Memory B cell (primary cell): ENCODE data around the gene DRD5.
"Not testable (repeated sequence)": the region's sequence is repeated elsewhere in the genome, so short reads cannot be mapped to it uniquely, and the experiment has no call there.

Experiments
- ATAC-seq: fragments of 150-1000 bp; cut with Tn5 transposase; 2 replicates; pipeline ENCODE4 v1.10.0; 2021; ENCODE audit warnings: low read depth, mild to moderate bottlenecking, moderate library complexity
- DNase-seq, 2 donors: peaks; one replicate each; pipeline ENCODE4 v3.0.0; 2022; ENCODE audit warnings: low spot score in 2 of 2
- H3K27ac Mint-ChIP-seq: one replicate; pipeline ENCODE4 v1.8.0; 2022; ENCODE audit warnings: mild to moderate bottlenecking, moderate library complexity, mixed read lengths
- H3K27me3 Mint-ChIP-seq: one replicate; pipeline ENCODE4 v1.8.0; 2022; ENCODE audit warnings: mixed read lengths
- H3K36me3 Mint-ChIP-seq: one replicate; pipeline ENCODE4 v1.8.0; 2022; ENCODE audit warnings: mild to moderate bottlenecking, mixed read lengths
- H3K4me1 Mint-ChIP-seq: one replicate; pipeline ENCODE4 v1.8.0; 2022; ENCODE audit warnings: mixed read lengths
- H3K4me3 Mint-ChIP-seq: one replicate; pipeline ENCODE4 v1.8.0; 2022; ENCODE audit warnings: mild to moderate bottlenecking, moderate library complexity, mixed read lengths
- H3K9me3 Mint-ChIP-seq: one replicate; pipeline ENCODE4 v1.8.0; 2022; ENCODE audit warnings: mixed read lengths

DRD5 gene

DNA sequence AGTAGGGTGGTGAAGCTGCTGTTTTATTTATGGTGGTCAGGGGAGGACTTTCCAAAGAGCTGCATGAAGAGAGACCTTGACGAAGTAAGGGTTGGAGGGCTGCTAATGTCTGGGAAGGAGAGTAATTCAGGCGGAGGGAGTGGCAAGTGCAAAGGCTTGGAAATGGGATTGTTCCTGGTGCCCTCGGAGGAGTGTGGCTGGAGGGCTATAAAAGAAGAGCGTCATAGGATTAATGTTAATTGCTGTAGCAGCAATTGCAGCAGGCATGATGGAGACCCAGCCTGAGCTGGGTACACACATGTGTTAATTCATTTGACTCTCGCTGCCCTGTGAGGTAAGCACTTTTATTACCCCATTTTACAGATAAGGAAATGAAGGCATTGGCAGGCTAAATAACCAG, 4.5 kb downstream of the DRD5 start:
- H3K4me1 Mint-ChIP-seq, H3K9me3 Mint-ChIP-seq, H3K36me3 Mint-ChIP-seq, H3K27ac Mint-ChIP-seq, H3K4me3 Mint-ChIP-seq, DNase-seq, ATAC-seq: not testable (repeated sequence)
- H3K27me3 Mint-ChIP-seq, result peaks cover 16% of the 10 kb centered on the region

GRCh38 chr4:9792381-9792780, 10.9 kb downstream of the DRD5 start:
- Mint-ChIP-seq H3K27ac (no peak overlapping the region), H3K4me1 (no peaks in the 10 kb centered on the region), H3K27me3 (peaks cover 15% of the 10 kb centered on the region), H3K4me3 (no peak overlapping the region), H3K9me3 (no peaks in the 10 kb centered on the region), H3K36me3 (no peaks in the 10 kb centered on the region)
- DNase-seq, result no peak
- ATAC-seq, result no peak

DNA sequence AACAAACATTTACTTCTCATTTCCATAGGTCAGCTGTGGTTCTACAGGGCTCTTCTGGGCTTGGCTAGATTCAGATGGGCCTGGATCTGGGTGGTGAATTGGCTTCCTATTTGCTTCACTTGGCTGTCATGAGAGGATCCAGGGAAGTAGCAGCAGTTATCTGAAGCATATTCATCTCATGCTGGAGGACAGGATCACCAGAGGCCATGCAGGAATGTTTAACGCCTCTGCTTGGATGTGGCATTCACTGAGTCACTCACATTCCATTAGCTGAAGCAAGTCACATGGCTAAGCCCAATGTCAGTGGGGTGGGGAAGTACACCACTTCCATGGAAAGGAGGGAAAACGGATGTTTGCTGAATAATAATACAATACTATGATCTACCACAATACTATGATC, 15.2 kb downstream of the DRD5 start:
- not testable (repeated sequence) for H3K27ac Mint-ChIP-seq, H3K36me3 Mint-ChIP-seq, ATAC-seq, H3K4me3 Mint-ChIP-seq, H3K4me1 Mint-ChIP-seq, H3K9me3 Mint-ChIP-seq, DNase-seq
- peaks cover 10% of the 10 kb centered on the region for H3K27me3 Mint-ChIP-seq

DNA sequence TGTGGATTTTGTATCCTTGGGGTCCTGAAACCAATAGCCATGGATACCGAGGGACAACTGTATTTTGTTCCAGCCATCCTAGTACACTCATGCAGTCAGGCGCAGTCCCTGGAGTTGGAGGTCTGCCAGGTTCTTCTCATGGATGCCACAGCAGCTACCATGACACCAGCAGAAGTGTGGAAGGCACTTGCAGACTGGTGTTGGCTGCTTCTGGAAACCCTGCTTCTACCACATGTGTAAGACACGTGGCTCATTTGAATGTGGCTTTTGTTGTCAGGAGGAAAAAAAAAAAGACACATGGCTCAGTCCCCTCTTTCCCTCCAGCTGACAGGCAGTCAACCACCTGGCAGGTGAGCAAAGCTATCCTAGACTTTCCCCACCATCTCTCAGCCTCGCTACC, 19.4 kb downstream of the DRD5 start:
- Mint-ChIP-seq H3K9me3 (no peaks in the 10 kb centered on the region), H3K4me3 (no peak overlapping the region), H3K4me1 (no peaks in the 10 kb centered on the region), H3K27ac (no peak overlapping the region), H3K27me3 (peaks cover 16% of the 10 kb centered on the region), H3K36me3 (no peaks in the 10 kb centered on the region)
- no peak for DNase-seq
- no peak for ATAC-seq

GRCh38 chr4:9804918-9805317, 23.5 kb downstream of the DRD5 start:
- no peak for DNase-seq
- H3K27ac Mint-ChIP-seq, result no peak overlapping the region
- H3K9me3 Mint-ChIP-seq, result no peaks in the 10 kb centered on the region
- ATAC-seq, result no peak
- no peaks in the 10 kb centered on the region for H3K36me3 Mint-ChIP-seq
- H3K4me3 Mint-ChIP-seq, result no peak overlapping the region
- peaks cover 8% of the 10 kb centered on the region for H3K27me3 Mint-ChIP-seq
- H3K4me1 Mint-ChIP-seq, result no peaks in the 10 kb centered on the region

DNA sequence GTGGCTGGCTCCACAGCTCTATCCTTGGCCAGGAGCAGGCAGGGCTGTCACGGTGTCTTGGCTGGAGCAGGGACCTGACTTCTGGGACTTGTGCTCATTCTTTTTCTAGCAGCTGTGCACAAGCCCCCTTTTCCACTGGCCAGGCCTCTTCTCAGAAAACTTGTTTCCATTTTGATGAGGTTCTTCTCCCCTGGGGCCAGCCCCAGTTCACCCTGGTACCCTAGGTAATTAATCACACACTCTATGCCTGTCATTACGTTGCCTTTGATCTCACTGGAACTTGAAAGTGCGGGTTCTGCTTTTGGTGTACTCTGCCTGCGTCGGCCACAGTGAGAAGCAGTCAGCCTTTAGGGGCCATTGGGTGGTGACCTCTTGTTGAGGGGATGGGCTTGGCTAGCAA, 26.6 kb downstream of the DRD5 start:
- Mint-ChIP-seq H3K9me3 (no peaks in the 10 kb centered on the region), H3K27ac (no peak overlapping the region), H3K27me3 (peaks cover 9% of the 10 kb centered on the region), H3K4me3 (no peak overlapping the region), H3K36me3 (no peaks in the 10 kb centered on the region), H3K4me1 (no peaks in the 10 kb centered on the region)
- no peak for DNase-seq
- no peak for ATAC-seq

DNA sequence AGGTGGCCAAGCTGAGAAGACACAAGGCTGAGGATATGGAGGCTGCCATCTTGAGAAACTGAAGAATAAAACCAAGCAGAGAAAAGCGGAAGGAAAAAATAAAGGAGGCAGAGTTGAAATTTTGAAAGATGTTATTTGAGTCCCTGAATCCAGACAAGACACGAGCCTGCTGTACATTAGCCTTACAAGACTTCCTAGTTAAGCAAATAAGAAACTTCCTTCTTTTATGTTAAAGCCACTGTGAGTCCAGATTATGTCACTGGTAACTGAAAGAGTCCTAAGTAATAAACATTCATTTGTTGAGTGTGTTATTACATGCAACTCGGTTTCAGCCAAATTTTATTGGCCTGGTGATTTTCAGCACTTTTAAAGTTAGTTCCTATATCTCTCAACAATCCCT, 30.4 kb downstream of the DRD5 start:
- no peak overlapping the region for H3K27ac Mint-ChIP-seq
- peaks cover 8% of the 10 kb centered on the region for H3K27me3 Mint-ChIP-seq

GRCh38 chr4:9812501-9813340, 31.3 kb downstream of the DRD5 start:
- no peaks in the 10 kb centered on the region for H3K36me3 Mint-ChIP-seq
- H3K9me3 Mint-ChIP-seq, result no peaks in the 10 kb centered on the region
- H3K4me1 Mint-ChIP-seq, result no peaks in the 10 kb centered on the region
- peaks cover 10% of the 10 kb centered on the region for H3K27me3 Mint-ChIP-seq
- no peak for ATAC-seq
- no peak overlapping the region for H3K27ac Mint-ChIP-seq
- H3K4me3 Mint-ChIP-seq, result no peak overlapping the region
- DNase-seq, result no peak

More for the DNA sequence above, 30.4 kb downstream of the DRD5 start:
- H3K9me3 Mint-ChIP-seq, result no peaks in the 10 kb centered on the region
- no peaks in the 10 kb centered on the region for H3K4me1 Mint-ChIP-seq
- H3K36me3 Mint-ChIP-seq, result no peaks in the 10 kb centered on the region
- DNase-seq (no peak), ATAC-seq (no peak)
- no peak overlapping the region for H3K4me3 Mint-ChIP-seq

GRCh38 chr4:9816285-9816684, 34.9 kb downstream of the DRD5 start:
- Mint-ChIP-seq H3K36me3 (no peaks in the 10 kb centered on the region), H3K4me1 (no peaks in the 10 kb centered on the region), H3K27ac (no peak overlapping the region), H3K4me3 (no peak overlapping the region), H3K27me3 (peaks cover 8% of the 10 kb centered on the region), H3K9me3 (peaks cover 2% of the 10 kb centered on the region)
- ATAC-seq, result no peak
- no peak for DNase-seq

GRCh38 chr4:9820343-9820742, 38.9 kb downstream of the DRD5 start:
- H3K36me3 Mint-ChIP-seq, result no peaks in the 10 kb centered on the region

GRCh38 chr4:9825049-9825448, 43.6 kb downstream of the DRD5 start:
- H3K27me3 Mint-ChIP-seq, result peaks cover 10% of the 10 kb centered on the region
- no peaks in the 10 kb centered on the region for H3K4me1 Mint-ChIP-seq
- H3K27ac Mint-ChIP-seq, result no peak overlapping the region
- H3K4me3 Mint-ChIP-seq, result no peak overlapping the region
- ATAC-seq, result no peak
- H3K9me3 Mint-ChIP-seq, result no peaks in the 10 kb centered on the region
- H3K36me3 Mint-ChIP-seq, result no peaks in the 10 kb centered on the region
- no peak for DNase-seq

More at GRCh38 chr4:9820343-9820742, 38.9 kb downstream of the DRD5 start:
- H3K4me3 Mint-ChIP-seq, result no peak overlapping the region
- peaks cover 9% of the 10 kb centered on the region for H3K27me3 Mint-ChIP-seq
- H3K9me3 Mint-ChIP-seq, result peaks cover 2% of the 10 kb centered on the region
- DNase-seq, result no peak
- H3K27ac Mint-ChIP-seq, result no peak overlapping the region
- H3K4me1 Mint-ChIP-seq, result no peaks in the 10 kb centered on the region
- ATAC-seq, result no peak

DNA sequence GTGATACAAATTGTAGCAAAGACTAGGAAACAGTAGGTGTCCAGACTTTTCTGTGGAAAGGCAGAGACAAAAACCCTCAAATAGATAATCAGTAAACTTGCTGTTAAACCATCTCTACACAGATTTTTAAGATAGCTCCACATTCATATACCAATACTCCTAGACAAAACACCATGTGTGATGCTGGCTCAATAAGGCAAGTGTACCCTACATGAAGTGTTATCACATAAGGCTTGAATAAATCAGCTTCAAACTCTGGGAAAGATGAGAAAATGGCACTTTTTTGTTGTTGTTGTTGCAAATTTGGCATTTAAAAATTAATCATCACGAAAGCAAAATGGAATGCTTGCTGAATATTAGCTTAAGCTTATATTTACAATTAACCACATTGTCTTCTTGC, 45.1 kb downstream of the DRD5 start:
- no peak overlapping the region for H3K4me3 Mint-ChIP-seq
- H3K9me3 Mint-ChIP-seq, result no peaks in the 10 kb centered on the region
- no peak overlapping the region for H3K27ac Mint-ChIP-seq
- no peaks in the 10 kb centered on the region for H3K4me1 Mint-ChIP-seq
- H3K36me3 Mint-ChIP-seq, result no peaks in the 10 kb centered on the region
- no peak for ATAC-seq
- DNase-seq, result no peak
- peaks cover 10% of the 10 kb centered on the region for H3K27me3 Mint-ChIP-seq

DNA sequence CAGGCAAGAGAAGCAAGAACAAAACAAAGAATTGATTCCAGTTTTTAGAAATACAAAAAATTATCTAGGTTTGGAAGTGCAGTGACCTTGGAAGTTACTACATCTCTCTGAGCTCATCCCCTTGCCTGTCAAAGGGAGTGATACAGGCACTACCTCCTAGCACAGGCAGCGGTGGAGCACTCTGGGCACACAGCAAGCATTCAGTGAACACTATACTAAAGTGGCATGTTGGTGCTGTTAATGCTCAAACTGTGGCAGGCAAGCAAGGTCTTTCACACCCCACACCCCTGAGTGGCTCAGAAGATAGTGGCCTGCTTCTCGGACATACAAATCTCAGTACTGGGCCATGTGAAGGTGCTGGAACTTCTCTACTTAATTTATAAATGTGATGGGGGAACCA, 51.2 kb downstream of the DRD5 start:
- H3K36me3 Mint-ChIP-seq, result no peaks in the 10 kb centered on the region

GRCh38 chr4:9833421-9833820, 52.0 kb downstream of the DRD5 start:
- Mint-ChIP-seq H3K4me1 (no peaks in the 10 kb centered on the region), H3K9me3 (peaks cover 2% of the 10 kb centered on the region), H3K4me3 (no peak overlapping the region), H3K27me3 (peaks cover 2% of the 10 kb centered on the region), H3K27ac (no peak overlapping the region), H3K36me3 (no peaks in the 10 kb centered on the region)
- DNase-seq (no peak), ATAC-seq (no peak)

More for the DNA sequence above, 51.2 kb downstream of the DRD5 start:
- ATAC-seq (no peak), DNase-seq (no peak)
- H3K9me3 Mint-ChIP-seq, result no peaks in the 10 kb centered on the region
- peaks cover 4% of the 10 kb centered on the region for H3K27me3 Mint-ChIP-seq
- H3K4me1 Mint-ChIP-seq, result no peaks in the 10 kb centered on the region
- H3K27ac Mint-ChIP-seq, result no peak overlapping the region
- no peak overlapping the region for H3K4me3 Mint-ChIP-seq
